Fibroblast of mammary gland (primary cell): ENCODE measurements around the gene SIN3B.

Experiments used
- DNase-seq: peaks from one replicate; pipeline ENCODE4 v3.0.0-alpha.2; 2010; ENCODE audit warnings: low read depth
- H3K4me3 ChIP-seq: 2 replicates; pipeline ENCODE4 v1.5.1; 2011; ENCODE audit warnings: low read depth, mild to moderate bottlenecking, low read length, moderate library complexity; ENCODE audit not compliant: control insufficient read depth
- TF ChIP-seq, protein P1 (sequence below): conservative IDR thresholded peaks from 2 replicates; pipeline ENCODE4 v1.5.1; 2011; ENCODE audit warnings: low read depth, low read length, inconsistent platforms; ENCODE audit not compliant: control insufficient read depth, insufficient read depth

SIN3B gene

DNA sequence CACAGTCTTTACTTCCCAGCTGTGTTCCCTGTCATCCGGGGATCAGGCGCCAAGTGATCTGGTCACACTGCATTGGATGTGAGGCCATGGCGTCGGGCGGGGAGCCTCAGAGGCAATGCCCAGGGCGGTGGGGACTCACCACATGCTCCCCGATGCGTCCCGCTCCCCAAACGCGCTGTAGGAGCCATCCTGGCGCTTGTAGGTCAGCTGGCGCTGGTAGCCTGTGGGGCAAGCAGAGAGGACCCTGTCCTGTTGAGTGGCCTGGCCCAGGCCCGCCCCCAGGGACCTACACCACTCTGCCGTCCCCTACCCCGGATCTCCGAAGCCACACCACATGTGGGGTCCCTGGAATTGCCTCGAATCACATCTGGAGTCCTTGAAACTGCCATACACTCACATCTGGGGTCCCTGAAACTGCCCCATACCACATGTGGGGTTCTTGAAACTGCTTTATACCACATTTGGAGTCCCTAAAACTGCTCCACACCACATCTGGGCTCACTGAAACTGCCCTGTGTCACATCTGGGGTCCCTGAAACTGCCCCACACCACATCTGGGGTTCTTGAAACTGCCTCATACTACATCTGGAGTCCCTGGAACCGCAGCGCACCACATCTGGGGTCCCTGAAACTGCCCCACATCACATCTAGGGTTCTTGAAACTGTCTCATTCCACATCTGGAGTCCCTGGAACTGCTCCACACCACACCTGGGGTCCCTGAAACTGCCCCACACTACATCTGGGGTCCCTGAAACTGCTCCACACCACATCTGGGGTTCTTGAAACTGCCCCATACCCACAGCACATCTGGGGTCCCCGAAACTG, 92.8 kb downstream of the SIN3B start:
- TF ChIP-seq, protein P1, sequence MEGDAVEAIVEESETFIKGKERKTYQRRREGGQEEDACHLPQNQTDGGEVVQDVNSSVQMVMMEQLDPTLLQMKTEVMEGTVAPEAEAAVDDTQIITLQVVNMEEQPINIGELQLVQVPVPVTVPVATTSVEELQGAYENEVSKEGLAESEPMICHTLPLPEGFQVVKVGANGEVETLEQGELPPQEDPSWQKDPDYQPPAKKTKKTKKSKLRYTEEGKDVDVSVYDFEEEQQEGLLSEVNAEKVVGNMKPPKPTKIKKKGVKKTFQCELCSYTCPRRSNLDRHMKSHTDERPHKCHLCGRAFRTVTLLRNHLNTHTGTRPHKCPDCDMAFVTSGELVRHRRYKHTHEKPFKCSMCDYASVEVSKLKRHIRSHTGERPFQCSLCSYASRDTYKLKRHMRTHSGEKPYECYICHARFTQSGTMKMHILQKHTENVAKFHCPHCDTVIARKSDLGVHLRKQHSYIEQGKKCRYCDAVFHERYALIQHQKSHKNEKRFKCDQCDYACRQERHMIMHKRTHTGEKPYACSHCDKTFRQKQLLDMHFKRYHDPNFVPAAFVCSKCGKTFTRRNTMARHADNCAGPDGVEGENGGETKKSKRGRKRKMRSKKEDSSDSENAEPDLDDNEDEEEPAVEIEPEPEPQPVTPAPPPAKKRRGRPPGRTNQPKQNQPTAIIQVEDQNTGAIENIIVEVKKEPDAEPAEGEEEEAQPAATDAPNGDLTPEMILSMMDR = no peak
- no peak for DNase-seq
- no peak overlapping the region for H3K4me3 ChIP-seq

DNA sequence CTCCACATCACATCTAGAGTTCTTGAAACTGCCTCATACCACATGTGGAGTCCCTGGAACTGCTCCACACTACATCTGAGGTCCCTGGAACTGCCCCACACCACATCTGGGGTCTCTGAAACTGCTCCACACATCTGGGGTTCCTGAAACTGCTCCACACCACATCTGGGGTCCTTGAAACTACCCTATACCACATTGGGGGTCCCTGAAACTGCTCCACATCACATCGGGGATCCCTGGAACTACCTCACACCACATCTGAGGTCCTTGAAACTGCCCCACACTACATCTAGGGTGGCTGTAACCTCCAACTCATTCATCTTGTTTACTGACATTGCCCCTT, 93.4 kb downstream of the SIN3B start:
- TF ChIP-seq, protein P1 = no peak
- no peak for DNase-seq
- H3K4me3 ChIP-seq = no peak overlapping the region

DNA sequence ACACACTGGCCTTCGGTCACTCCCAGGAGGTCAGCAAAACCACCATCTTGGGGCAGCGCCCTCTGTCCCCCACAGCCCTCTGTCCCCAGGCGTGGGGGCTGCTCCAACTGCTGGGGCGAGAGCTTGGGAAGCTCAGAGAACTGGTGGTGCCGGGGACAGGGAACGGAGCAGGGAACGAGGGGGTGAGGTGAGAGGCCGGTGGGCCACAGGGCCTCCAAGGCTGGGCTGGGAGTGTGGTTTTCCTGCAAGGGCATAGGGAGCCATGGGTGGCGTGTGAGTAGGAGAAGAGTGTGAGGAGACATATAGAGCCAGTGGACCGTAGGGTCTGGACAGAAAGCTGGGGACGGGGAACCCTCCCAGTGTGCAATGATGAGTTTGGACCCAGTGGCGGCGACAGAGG, 93.8 kb downstream of the SIN3B start:
- H3K4me3 ChIP-seq = no peak overlapping the region
- no peak for DNase-seq
- TF ChIP-seq, protein P1 = no peak

DNA sequence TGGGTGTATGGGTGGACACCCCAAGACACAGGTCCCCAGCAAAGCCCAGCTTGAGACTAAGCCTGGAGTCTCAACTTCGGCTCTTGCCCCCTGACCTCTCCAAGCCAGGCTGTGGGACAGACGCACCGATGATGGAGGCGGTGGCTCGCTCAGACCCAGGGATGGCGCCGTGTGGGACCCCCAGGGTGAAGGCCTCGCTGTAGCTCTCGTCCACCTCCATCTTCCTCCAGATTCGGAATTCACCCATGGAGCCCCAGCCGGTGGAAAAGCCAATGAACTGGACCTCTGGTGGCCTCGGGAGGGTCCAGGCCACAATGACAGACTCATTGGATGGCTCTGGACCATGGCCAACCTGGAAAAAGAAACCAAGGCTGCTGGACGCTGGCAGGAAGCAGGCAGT, 98.7 kb downstream of the SIN3B start:
- DNase-seq = no peak
- no peak overlapping the region for H3K4me3 ChIP-seq
- TF ChIP-seq, protein P1 = no peak

DNA sequence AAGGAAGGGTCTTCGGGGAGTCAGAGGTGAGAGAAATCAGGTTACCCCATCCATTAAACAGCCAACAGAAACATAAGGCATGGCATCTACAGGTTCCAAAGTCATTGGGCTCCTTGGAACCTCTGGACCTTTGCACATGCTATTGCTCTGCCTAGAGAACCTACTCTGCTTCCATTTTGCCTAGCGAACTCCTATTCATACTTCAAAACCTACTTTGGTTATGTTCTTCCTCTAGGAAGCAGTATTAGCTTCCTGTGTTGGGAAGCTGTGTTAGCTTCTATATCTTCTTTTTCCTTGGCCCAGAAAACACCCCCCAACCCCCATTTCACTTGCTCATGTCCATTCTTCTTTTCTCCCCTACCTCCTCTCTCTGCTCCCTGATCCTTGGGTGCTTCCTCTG, 99.2 kb downstream of the SIN3B start:
- TF ChIP-seq, protein P1 = no peak
- H3K4me3 ChIP-seq = no peak overlapping the region
- no peak for DNase-seq

DNA sequence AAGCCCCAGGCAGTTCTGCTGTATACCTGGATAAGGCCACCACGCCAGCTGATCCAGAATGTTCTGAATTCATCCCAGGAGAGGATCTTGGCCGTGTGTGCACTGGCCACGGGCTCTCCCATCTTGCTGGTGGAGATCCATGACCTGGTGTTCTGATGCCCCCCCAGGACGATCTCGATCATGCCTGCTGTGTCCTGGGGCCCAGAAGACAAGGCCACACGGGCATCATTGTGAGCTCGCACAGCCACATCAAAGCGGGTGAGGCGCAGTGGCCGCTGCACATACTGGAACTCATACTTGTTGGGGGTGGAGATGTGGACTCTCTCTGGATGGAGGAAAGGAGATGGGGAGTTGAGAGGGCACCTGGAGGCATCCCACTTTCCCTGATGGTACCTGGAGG, 99.7 kb downstream of the SIN3B start:
- no peak overlapping the region for H3K4me3 ChIP-seq
- TF ChIP-seq, protein P1 = no peak
- no peak for DNase-seq
